Sigmoid colon (tissue), 7 donors: ENCODE measurements around the gene HEMGN. TPM values are rescaled to one million over a fixed set of nuclear protein-coding genes. Genes with fewer than 3 reads are reported as not detected.

ENCODE experiments used
- DNase-seq: peaks from one replicate; pipeline ENCODE4 v3.0.0-alpha.2; 2019
- H3K27ac ChIP-seq, 4 donors: fragments of 200-600 bp; sonication (generic); one replicate each; pipeline ENCODE4 v1.5.1; 2016 to 2019; ENCODE audit warnings: mild to moderate bottlenecking in 1 of 4
- H3K27me3 ChIP-seq, 3 donors: fragments of 200-600 bp; sonication (generic); one replicate each; pipeline ENCODE4 v1.5.1; 2019; ENCODE audit warnings: mild to moderate bottlenecking in 1 of 3
- H3K36me3 ChIP-seq, 4 donors: fragments of 200-600 bp; sonication (generic); one replicate each; pipeline ENCODE4 v1.5.1; 2016 to 2019
- H3K4me1 ChIP-seq, 4 donors: fragments of 200-600 bp; sonication (generic); one replicate each; pipeline ENCODE4 v1.5.1; 2017 to 2019
- H3K4me3 ChIP-seq, 4 donors: fragments of 200-600 bp; sonication (generic); one replicate each; pipeline ENCODE4 v1.5.1; 2017 to 2019; ENCODE audit warnings: mild to moderate bottlenecking in 2 of 4, moderate library complexity in 1 of 4
- H3K9me3 ChIP-seq, 4 donors: fragments of 200-600 bp in 3 of 4; sonication (generic) in 3 of 4; one replicate each; pipeline versions ENCODE4 v1.5.1 to v1.6.1; 2013 to 2019
- EP300 ChIP-seq, 4 donors: sonication (generic); formaldehyde crosslinking; IDR thresholded peaks; one replicate each; pipeline ENCODE4 v1.6.1; 2017; ENCODE audit warnings: antibody characterized with exemption in 4 of 4
- POLR2A ChIP-seq, 2 donors: fragments of 450-650 bp; IDR thresholded peaks; one replicate each; pipeline ENCODE4 v1.6.1; 2016; ENCODE audit warnings: antibody characterized with exemption in 2 of 2, mild to moderate bottlenecking in 2 of 2, moderate library complexity in 2 of 2
- POLR2AphosphoS5 ChIP-seq, 4 donors: sonication (generic); formaldehyde crosslinking; IDR thresholded peaks; one replicate each; pipeline ENCODE4 v1.6.1; 2017; ENCODE audit warnings: antibody characterized with exemption in 4 of 4
- WGBS, 2 donors: extraction: QIAGEN DNeasy Blood & Tissue Kit; methylation state at CpG; one replicate each; pipeline ENCODE4 v1.1.7; 2013; 5-methylcytosine and 5-hydroxymethylcytosine counted together
- intact Hi-C: fragments of 100-400 bp; cut with DNase I; formaldehyde crosslinking; loops from one replicate; pipeline ENCODE4 v1.15.1; 2023
- polyA plus RNA-seq, 3 donors: library from polyadenylated mRNA; stranded (reverse); fragments of 200-250 nt; gene quantifications; one replicate each; pipeline ENCODE4 v1.2.3, GENCODE V29; 2013
- total RNA-seq, 4 donors: library from RNA; depleted of rRNA; stranded (reverse); fragments of >200 nt; gene quantifications; one replicate each; pipeline ENCODE4 v1.1.0, GENCODE V29; 2016
- TF ChIP-seq, protein P1 (sequence below), 4 experiments: fragments of 450-650 bp in 3 of 4; fragments of 200-600 bp in 1 of 4; IDR thresholded peaks; one replicate each; pipeline ENCODE4 v1.5.1; 2016 to 2019; ENCODE audit warnings: antibody characterized with exemption in 4 of 4, mild to moderate bottlenecking in 3 of 4, moderate library complexity in 2 of 4
- donor health status: healthy with polysubstance abuse.
- donor health status: Bipolar disorder and iron deficiency.
- donor health status: healthy.

Gene HEMGN
- total and polyA plus RNA-seq, 7 donors, result 0.25 TPM; not detected in 6

DNA sequence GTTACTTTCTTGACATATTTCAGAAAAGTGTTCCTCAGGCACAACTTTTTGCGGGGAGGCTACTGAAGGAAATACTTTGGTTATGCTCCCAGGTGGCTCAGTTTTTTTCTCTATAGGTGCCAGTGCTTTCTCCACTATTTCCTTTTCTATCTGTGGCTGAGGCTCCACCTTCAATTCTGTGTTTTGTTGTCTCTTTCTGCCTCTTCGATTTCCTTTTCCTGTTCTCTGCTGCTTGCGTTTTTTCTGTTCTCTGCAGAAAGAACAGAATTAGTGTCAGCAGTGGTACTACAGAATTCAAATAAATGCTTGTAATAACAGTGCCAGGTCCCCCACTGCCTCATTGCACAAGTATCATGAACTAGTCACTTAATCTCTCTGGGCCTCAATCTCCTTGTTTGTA lies 7.0 kb downstream of the HEMGN start:
- TF ChIP-seq POLR2AphosphoS5 (IDR thresholded peaks at IDR 0.05), result no peak
- TF ChIP-seq EP300 (IDR thresholded peaks at IDR 0.05), result no peak
- no peak for TF ChIP-seq POLR2A (IDR thresholded peaks at IDR 0.05)
- TF ChIP-seq, protein P1, sequence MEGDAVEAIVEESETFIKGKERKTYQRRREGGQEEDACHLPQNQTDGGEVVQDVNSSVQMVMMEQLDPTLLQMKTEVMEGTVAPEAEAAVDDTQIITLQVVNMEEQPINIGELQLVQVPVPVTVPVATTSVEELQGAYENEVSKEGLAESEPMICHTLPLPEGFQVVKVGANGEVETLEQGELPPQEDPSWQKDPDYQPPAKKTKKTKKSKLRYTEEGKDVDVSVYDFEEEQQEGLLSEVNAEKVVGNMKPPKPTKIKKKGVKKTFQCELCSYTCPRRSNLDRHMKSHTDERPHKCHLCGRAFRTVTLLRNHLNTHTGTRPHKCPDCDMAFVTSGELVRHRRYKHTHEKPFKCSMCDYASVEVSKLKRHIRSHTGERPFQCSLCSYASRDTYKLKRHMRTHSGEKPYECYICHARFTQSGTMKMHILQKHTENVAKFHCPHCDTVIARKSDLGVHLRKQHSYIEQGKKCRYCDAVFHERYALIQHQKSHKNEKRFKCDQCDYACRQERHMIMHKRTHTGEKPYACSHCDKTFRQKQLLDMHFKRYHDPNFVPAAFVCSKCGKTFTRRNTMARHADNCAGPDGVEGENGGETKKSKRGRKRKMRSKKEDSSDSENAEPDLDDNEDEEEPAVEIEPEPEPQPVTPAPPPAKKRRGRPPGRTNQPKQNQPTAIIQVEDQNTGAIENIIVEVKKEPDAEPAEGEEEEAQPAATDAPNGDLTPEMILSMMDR (IDR thresholded peaks at IDR 0.05), result no peak
- Histone ChIP-seq H3K4me1 (no peaks in the 10 kb centered on the region), H3K27me3 (peaks cover 0 to 30% (median 0%) of the 10 kb centered on the region in 3 donors), H3K9me3 (no peaks in the 10 kb centered on the region), H3K36me3 (no peaks in the 10 kb centered on the region), H3K4me3 (no peak overlapping the region), H3K27ac (no peak overlapping the region)
- intact Hi-C loops, result no loop called here
- no peak for DNase-seq
- 36 to 56% methylated on average over 3 of the region's 3 CpGs for whole genome bisulfite sequencing, 2 donors

DNA sequence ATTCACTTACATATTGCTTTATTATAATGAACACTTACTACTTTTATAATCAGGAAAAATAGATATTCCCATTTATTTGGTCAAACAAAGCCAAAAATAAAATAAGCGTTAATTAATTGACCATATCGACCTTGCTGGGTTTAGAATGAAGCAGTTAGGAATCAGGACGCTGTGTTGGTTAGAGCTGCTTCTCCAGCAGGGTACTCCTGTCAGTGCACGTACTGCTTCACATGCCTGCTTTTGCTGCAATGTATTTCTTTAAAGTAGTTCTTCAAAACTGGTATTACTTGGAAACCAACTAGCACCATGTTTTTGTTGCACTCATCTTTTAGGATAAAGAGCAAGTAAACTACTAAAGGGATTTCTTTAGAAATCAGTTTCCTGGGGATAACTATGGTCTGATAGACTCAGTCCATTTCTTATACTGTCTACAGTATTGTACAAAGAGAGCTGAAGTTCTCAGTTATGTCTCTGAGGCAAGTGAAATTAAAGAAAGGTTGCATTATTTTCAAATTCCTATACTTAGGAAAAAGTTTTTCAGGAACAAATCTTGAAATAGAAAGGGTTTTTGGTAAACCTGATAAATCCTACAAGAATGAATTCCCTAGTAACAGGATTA lies 8.9 kb downstream of the HEMGN start:
- DNase-seq, result no peak
- Histone ChIP-seq H3K27me3 (peaks cover 0 to 17% (median 0%) of the 10 kb centered on the region in 3 donors), H3K4me3 (no peak overlapping the region), H3K4me1 (no peaks in the 10 kb centered on the region), H3K36me3 (no peaks in the 10 kb centered on the region), H3K27ac (no peak overlapping the region), H3K9me3 (no peaks in the 10 kb centered on the region)
- intact Hi-C loops, result no loop called here
- no peak for TF ChIP-seq POLR2A (IDR thresholded peaks at IDR 0.05)
- no peak for TF ChIP-seq POLR2AphosphoS5 (IDR thresholded peaks at IDR 0.05)
- WGBS, 2 donors, result 67 to 81% methylated on average over 4 of the region's 4 CpGs

DNA sequence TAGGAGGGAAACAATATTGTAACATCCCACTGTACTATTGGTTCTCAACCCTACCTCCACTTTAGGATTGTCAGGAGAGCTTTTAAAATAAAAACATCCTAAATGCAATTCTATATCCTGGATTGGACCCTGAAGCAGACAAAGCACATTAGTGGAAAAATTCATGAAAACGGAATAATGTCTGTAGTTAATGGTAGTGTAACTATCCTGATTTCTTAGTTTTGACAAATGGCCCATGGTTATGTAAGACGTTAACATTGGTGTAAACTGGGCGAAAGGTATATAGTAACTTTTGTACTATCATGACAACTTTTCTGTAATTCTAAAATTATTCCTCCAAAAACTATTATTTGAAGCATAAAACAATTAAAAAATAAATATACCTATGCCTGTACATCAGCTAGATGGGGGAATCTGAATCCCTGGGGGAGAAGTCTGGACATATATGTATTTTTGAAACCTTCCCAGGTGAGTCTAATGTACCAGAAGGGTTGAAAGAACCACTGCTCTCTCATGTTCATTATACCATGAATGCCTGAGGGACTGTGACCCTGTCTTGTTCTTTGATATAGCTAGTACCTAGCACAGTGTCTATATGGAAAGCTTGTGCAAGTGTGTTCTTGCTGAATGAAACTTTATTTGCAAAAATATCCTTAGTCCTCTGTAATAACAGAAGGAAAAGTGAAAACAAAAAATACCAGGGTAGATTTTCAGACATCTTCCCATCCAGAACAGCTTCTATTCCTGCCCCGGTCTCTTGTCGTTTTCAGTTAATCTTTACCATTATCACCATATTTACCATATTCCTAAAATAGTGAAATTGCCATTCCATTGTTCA lies 12.3 kb downstream of the HEMGN start:
- no peak for TF ChIP-seq POLR2AphosphoS5 (IDR thresholded peaks at IDR 0.05)
- no peak for TF ChIP-seq POLR2A (IDR thresholded peaks at IDR 0.05)
- WGBS, 2 donors, result 74 to 82% methylated on average over 5 of the region's 5 CpGs
- no peaks in the 10 kb centered on the region for H3K9me3 ChIP-seq

DNA sequence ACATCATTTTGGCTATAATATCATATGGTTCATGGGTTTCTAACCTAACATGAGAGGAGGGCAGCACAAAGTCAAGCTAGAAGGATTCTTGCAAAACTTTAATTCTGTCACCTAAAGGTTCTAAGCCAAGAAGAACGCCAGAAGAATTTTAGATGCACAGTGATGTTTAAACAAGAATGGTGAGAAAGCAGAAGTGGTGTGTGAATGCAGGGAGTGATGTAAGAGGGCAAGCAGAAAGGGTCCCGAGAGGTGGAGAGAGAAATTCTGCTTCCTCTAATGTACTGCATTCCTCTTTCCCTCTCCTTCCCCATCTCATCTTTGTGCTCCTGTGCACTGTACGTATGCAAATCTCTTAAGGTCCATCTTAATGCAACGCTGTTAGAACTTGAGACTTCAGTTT lies 13.6 kb downstream of the HEMGN start:
- intact Hi-C loops, result loop anchor here (5.0 kb wide), 1 partner anchor 268 kb away; the partner anchor contains the start of gene CORO2A
- Histone ChIP-seq H3K36me3 (no peaks in the 10 kb centered on the region), H3K9me3 (no peaks in the 10 kb centered on the region), H3K4me3 (no peak overlapping the region), H3K4me1 (peaks cover 0 to 17% (median 15%) of the 10 kb centered on the region in 4 donors), H3K27me3 (no peaks in the 10 kb centered on the region), H3K27ac (no peak overlapping the region)
- 49 to 62% methylated on average over 4 of the region's 4 CpGs for WGBS, 2 donors
- DNase-seq, result no peak
- no peak for TF ChIP-seq POLR2A (IDR thresholded peaks at IDR 0.05)
- TF ChIP-seq, protein P1 (IDR thresholded peaks at IDR 0.05), result no peak

More for the DNA sequence above, 12.3 kb downstream of the HEMGN start:
- no peak overlapping the region for H3K27ac ChIP-seq
- H3K4me3 ChIP-seq, result no peak overlapping the region
- H3K36me3 ChIP-seq, result no peaks in the 10 kb centered on the region
- DNase-seq, result no peak
- intact Hi-C loops, result no loop called here
- H3K4me1 ChIP-seq, result peaks cover 0 to 17% (median 15%) of the 10 kb centered on the region in 4 donors
- H3K27me3 ChIP-seq, result no peaks in the 10 kb centered on the region

DNA sequence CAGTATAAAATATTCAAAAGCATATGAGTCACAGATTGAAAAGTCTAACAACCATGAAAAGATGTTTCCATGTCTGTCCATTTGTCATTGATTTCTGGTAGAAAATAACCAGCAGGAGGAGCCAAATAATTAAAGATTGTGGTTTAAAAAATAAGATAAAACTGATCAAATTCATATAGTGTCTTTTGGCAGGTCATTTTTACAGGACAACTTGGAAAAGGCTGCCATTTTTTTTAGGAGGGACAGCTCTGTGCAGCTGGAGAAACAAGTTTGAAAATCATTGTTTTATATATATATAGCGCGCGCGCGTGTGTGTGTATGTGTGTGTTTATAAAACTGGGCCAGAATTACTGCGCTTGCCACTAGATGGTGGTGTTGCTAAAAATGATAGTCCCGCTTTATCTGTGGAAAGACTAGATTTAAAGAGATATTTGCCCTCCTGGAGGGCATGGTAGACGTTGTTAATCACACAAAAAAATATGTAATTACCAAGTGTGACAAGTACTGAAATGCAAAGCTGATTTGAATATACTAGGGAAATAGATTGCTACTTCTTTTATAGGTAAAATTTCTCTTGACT lies 14.4 kb downstream of the HEMGN start:
- Histone ChIP-seq H3K9me3 (no peaks in the 10 kb centered on the region), H3K27me3 (no peaks in the 10 kb centered on the region), H3K4me1 (peaks cover 0 to 17% (median 15%) of the 10 kb centered on the region in 4 donors), H3K4me3 (peak overlapping the region in 3 of 4 donors; percentile 7 to 64 (median 25)), H3K27ac (peak overlapping the region; percentile 95 to 98 (median 96)), H3K36me3 (no peaks in the 10 kb centered on the region)
- DNase-seq, result peak; percentile 86
- intact Hi-C loops, result loop anchor here (1.0 to 5.0 kb wide), 5 partner anchors 111 to 331 kb away; partner anchors contain the start of genes CORO2A, NANS, NCBP1 and TBC1D2
- TF ChIP-seq, protein P1 (IDR thresholded peaks at IDR 0.05), result peak; percentile 71 to 86 (median 82)
- no peak for TF ChIP-seq POLR2A (IDR thresholded peaks at IDR 0.05)
- WGBS, 2 donors, result 0% methylated on average over 8 of the region's 8 CpGs
